ENCODE results near the gene CLCN2.

CLCN2 gene

DNA sequence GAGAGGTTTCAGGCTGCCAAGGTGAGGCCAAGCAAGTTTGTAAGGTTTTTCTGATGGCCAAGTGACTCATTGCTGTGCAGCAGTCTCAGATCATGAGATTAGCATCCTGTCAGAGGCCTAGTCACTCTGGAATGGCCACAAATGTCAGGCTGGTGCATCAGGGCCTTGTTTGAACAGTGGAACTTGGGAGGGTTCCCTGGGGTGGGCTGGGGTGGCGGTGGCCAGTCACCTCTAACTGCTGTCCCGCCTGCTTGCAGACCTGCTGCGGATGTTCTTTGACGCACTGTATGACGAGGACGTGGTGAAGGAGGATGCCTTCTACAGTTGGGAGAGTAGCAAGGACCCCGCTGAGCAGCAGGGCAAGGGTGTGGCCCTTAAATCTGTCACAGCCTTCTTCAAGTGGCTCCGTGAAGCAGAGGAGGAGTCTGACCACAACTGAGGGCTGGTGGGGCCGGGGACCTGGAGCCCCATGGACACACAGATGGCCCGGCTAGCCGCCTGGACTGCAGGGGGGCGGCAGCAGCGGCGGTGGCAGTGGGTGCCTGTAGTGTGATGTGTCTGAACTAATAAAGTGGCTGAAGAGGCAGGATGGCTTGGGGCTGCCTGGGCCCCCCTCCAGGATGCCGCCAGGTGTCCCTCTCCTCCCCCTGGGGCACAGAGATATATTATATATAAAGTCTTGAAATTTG is 26.8 kb downstream of the CLCN2 start:
- in situ Hi-C loops (cut with MboI; ENCODE audit: low sequenced_read_pairs), result no loop called here

DNA sequence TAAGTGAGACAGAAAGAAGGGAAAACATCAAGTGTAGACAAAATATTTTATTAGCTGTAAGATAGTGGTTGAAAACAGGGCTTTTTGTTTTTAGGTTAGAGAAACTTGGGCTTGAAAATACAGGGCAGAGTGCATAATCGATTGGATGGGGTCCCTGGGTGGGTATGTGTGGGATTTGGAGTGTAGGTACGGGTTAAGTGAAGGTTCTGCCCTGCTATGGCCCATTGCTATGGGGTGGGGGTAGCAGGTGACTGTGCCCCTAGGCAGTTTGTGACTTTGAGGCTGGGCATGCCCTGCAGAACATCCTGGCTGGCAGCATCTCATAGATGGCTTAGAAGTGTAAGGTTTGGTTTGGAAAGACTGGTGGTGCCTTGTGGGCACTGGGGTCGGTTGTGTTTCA is 27.7 kb downstream of the CLCN2 start:
- in situ Hi-C loops (cut with MboI; ENCODE audit: low sequenced_read_pairs), result no loop called here

DNA sequence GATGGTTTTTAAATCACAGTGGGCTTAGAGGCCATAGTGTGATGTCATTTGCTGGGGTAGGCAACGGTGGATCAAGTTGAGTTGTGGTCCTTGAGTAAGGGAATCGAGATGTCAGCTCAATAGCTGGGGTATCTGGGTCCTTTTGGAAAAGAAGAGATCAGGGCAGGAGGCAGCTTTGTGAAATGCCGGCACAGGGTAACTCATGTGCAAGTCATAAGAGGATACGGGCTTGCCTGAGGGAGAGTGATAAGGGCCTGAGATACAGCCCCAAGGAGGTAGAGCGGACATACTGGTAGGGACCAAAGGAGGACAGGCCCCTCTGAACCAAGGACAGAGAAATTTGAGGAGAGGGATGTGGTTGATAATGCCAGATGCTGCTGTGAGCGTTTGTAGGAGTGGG is 28.2 kb downstream of the CLCN2 start:
- in situ Hi-C loops (cut with MboI; ENCODE audit: low sequenced_read_pairs), result no loop called here

DNA sequence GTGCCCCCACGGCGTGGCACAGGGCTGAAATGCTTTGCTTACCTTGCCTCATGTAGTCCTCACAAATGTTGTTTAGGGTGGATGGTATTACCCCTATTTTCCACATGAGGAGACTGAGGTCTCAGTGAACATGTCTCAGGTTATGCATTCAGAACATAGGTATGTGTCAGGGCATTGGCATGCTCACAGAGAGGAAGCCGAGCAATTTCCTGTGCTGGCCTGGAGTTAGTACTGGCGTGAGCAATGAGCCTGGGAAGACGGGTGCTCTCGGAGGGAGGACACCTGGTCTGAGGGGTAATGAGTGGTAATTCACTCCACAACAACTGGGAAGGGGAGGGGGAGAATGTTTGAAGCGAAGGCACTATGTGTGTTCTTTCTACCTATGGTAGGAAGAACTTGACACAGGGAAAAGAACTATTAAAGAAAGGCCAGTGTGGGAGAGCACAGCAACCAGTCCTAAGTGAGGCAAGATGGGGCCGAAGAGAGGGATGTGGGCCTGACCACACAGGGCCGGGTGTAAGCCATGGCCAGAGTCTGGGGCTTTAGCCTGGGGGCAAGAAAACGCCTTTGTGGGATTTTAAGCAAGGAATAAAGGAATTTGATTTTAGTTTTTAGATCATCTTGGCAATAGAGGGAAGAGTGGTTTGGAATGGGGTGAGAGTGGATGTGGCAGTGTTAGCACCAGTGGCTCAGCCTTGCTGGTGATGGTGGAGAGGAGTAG is 28.9 kb downstream of the CLCN2 start:
- in situ Hi-C loops (cut with MboI; ENCODE audit: low sequenced_read_pairs), result no loop called here

DNA sequence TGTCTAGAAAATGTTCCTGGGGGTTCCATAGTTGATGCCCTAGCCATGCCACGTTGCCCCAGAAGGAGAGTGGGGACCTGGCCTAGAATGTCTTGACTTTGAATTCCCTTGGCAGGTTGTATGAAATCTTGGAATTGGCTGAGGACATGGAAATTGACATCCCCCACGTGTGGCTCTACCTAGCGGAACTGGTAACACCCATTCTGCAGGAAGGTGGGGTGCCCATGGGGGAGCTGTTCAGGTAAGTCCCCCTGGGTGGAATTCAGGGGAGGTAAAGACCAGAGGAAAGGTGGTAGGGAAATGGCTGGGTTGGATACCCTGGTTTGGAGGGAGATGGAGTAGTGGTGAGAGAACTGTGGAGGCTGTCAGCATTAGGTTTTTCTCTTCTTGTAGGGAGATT is 32.9 kb downstream of the CLCN2 start:
- in situ Hi-C loops (cut with MboI; ENCODE audit: low sequenced_read_pairs), result no loop called here

DNA sequence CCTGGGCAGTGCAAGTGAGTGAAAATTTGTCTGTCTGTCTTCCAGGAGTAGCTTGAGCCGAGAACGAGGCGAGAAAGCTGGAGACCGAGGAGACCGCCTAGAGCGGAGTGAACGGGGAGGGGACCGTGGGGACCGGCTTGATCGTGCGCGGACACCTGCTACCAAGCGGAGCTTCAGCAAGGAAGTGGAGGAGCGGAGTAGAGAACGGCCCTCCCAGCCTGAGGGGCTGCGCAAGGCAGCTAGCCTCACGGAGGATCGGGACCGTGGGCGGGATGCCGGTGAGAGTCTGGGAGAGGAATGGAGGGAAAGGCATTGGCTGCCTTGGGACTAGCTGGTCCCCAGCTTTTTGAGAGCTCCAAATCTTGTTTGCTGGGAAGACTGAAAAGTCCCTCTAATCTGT is 34.2 kb downstream of the CLCN2 start:
- in situ Hi-C loops (cut with MboI; ENCODE audit: low sequenced_read_pairs), result no loop called here

DNA sequence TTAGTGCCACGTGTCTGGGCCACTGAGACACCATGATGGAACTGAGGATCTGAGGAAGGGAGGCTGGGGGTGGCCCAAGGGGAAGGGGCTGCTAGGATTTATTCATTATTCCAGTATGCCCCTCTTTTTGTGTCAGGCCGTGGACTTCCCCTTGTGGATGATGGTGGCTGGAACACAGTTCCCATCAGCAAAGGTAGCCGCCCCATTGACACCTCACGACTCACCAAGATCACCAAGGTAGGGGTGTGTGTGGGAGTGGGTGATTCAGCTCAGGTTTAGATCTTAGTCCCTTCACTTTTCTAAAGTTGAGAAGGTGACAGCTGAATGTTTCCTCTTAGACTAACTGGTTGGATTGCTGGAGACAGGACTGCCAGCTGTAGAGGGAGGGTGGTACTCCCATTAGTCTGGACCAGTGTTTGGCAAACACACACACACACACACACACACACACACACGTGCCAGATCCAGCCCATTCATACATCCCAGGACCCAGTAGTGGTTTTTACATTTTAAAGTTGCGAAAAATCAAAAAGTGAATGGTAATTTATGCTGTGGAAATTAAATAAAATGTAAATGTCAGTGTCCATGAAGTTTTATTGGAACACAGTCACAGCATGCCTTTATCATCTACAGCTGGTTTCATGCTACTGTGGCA is 35.6 kb downstream of the CLCN2 start:
- in situ Hi-C loops (cut with MboI; ENCODE audit: low sequenced_read_pairs), result no loop called here

DNA sequence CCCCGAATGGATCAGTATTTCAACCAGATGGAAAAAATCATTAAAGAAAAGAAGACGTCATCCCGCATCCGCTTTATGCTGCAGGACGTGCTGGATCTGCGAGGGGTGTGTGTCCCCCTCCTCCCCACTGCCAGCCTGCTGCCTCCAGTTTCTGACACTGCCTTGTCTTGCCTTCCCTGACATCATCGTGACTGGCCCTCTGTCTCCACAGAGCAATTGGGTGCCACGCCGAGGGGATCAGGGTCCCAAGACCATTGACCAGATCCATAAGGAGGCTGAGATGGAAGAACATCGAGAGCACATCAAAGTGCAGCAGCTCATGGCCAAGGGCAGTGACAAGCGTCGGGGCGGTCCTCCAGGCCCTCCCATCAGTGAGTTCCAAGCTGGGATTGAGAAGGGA is 36.1 kb downstream of the CLCN2 start:
- in situ Hi-C loops (cut with MboI; ENCODE audit: low sequenced_read_pairs), result no loop called here

DNA sequence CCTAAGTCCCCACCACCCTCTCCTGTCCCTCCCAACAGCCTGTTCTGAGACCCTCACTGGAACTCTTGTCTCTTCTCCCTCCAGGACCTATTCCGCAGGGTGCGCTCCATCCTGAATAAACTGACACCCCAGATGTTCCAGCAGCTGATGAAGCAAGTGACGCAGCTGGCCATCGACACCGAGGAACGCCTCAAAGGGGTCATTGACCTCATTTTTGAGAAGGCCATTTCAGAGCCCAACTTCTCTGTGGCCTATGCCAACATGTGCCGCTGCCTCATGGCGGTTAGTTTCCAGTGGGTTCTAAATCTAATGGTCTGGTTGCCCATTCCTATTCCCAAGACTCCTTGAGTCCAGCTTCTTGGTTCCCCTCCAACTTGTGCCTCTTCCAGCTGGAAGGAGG is 37.7 kb downstream of the CLCN2 start:
- in situ Hi-C loops (cut with MboI; ENCODE audit: low sequenced_read_pairs), result no loop called here

DNA sequence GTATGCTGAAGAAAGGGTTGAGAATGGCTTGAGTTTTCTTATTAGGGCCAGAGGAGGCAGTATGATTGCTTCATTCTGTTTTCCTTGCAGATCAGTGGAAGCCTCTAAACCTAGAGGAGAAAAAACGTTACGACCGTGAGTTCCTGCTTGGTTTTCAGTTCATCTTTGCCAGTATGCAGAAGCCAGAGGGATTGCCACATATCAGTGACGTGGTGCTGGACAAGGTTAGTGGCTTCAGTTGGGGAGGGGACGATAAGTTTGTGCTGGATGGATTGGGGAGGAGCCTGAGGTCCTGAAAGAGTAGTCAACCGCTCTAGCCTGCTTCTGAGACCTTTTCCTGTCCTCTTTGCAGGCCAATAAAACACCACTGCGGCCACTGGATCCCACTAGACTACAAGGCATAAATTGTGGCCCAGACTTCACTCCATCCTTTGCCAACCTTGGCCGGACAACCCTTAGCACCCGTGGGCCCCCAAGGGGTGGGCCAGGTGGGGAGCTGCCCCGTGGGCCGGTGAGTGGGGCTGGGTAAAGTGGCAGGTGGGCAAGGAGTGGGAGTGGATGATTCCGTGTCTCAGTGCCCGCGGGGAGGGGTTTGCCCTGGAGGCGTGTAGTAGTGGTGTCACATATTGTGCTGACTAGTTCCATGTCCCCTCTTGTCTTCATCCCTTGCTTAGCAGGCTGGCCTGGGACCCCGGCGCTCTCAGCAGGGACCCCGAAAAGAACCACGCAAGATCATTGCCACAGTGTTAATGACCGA is 38.5 kb downstream of the CLCN2 start:
- in situ Hi-C loops (cut with MboI; ENCODE audit: low sequenced_read_pairs), result no loop called here

DNA sequence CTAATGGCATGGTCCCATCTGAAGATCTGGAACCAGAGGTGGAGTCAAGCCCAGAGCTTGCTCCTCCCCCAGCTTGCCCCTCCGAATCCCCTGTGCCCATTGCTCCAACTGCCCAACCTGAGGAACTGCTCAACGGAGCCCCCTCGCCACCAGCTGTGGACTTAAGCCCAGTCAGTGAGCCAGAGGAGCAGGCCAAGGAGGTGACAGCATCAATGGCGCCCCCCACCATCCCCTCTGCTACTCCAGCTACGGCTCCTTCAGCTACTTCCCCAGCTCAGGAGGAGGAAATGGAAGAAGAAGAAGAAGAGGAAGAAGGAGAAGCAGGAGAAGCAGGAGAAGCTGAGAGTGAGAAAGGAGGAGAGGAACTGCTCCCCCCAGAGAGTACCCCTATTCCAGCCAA is 39.7 kb downstream of the CLCN2 start:
- in situ Hi-C loops (cut with MboI; ENCODE audit: low sequenced_read_pairs), result no loop called here

DNA sequence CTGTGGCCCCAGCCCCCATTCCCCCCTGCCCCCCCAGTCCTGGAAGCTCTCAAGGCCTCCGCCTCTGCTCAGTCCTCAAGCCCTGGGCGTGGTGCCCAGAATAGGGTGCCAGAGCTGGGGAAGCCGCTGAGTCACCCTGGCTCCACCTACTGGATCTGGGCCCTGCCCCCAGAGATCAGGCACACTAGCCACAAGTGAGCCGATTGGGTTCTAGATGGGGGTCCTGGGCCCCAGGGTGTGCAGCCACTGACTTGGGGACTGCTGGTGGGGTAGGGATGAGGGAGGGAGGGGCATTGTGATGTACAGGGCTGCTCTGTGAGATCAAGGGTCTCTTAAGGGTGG is 41.3 kb downstream of the CLCN2 start:
- in situ Hi-C loops (cut with MboI; ENCODE audit: low sequenced_read_pairs), result no loop called here

DNA sequence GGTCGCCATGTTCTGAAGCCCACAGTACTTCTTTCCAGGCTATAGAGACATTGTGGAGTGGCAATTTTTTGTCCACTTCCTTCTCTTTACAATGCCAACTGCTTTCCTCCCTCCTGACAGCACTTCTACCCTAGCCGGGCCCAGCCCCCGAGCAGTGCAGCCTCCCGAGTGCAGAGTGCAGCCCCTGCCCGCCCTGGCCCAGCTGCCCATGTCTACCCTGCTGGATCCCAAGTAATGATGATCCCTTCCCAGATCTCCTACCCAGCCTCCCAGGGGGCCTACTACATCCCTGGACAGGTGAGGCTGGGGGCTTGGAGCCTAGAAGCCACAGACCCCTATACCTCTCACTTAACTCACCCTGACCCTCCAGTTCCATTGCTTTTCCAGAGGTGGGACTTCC is 44.2 kb downstream of the CLCN2 start:
- in situ Hi-C loops (cut with MboI; ENCODE audit: low sequenced_read_pairs), result no loop called here

DNA sequence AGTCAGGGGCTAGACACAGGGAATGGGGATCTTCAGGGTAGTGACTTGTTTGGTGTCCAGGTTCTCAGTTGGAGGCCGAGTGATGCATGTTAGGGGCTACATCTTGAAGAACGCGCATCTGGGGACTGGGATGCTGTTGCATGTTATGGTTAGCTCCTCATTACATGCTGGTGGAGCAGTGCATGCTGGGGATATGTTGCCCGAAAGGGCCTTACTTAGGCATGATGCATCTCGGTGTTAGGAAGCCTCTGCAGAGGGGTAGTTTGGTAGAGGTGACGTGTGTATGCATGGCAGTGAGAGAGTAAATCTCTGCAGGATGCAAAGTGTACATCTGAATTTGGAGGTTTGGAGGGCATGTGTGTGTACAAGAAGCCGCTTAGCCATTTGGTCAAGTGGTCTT is 44.6 kb downstream of the CLCN2 start:
- in situ Hi-C loops (cut with MboI; ENCODE audit: low sequenced_read_pairs), result no loop called here

DNA sequence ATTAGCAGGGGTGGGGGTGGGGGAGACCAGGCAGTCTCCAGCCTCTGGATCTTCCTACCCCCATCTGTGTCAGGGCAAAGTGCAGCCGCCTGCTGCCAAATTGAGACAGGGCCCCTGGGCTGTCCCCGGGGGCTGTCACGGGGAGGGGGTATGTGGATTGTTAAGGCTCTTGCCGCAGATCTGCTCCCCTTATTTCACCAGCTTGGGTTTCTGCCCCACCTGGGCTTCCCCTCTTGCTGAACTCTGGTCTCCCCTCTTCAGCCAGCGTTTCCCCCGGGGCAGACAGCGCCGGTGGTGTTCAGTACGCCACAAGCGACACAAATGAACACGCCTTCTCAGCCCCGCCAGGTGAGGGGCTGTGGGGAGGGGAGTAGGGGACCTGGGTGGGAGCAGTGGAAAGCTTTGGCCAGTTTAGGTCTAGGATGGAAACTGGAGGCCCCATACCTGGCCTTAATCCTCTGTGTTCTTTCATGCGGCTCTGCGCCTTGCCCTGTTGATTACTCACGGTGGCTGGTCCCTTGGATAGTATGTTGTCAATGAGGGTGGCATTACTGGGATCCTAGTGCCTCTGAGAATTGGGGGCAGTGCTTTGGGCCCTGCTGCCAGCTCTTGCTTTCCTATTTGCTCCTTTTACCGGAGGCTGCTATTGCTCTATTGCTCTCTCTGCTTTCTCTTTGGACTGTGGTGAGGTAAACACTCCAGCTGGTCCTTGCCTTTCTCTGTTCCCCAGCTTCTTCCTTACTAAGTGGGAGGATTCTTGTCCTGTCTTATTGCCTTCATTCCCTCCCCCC is 45.3 kb downstream of the CLCN2 start:
- in situ Hi-C loops (cut with MboI; ENCODE audit: low sequenced_read_pairs), result no loop called here

DNA sequence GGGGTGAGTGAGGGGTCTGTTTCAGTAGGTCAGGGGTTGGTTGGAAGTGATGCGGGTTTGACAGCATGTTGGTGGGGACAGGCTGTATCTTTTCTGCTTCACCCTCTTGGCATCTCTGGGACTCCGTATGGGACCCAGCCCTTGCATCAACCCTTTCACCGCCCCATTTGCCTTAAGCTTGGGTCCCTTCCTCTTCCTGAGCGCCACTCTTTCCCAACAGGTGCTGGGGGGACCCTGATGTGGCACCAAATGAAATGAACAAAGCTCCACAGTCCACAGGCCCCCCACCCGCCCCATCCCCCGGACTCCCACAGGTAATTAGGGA is 45.9 kb downstream of the CLCN2 start:
- in situ Hi-C loops (cut with MboI; ENCODE audit: low sequenced_read_pairs), result no loop called here

DNA sequence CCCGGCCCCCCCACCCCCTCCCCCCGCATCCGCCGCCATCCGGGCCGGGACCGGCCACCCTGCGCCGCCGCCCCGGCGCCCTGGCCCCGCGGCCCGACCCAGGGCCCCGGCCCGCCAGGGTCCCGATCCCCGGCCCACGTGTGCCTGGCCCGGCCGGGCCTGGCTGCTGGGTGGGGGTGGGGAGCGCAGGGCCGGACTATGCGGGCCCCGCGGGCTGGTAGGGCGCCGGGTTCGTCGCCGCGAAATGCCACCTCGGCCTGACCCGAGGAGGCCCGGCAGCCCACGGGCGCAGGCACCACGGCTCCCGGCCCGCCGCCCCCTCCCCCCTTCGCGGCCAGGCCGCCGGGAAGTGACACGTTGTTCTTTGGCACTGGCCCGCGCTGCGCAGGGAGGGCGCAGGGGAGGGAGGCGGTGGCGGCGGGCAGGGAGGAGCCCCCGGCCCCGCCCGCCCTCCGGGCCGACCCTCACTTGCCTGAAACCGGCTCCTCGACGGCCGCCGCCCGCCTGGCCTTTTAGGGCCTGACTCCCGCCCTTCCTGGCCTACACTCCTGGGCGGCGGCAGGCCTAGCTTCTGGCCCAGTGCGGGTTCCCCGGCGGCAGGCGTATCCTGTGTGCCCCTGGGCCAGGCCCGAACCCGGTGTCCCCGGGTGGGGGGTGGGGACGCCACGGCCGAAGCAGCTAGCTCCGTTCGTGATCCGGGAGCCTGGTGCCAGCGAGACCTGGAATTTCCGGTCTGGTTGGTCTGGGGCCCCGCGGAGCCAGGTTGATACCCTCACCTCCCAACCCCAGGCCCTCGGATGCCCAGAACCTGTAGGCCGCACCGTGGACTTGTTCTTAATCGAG is 46.5 kb downstream of the CLCN2 start:
- in situ Hi-C loops (cut with MboI; ENCODE audit: low sequenced_read_pairs), result no loop called here

DNA sequence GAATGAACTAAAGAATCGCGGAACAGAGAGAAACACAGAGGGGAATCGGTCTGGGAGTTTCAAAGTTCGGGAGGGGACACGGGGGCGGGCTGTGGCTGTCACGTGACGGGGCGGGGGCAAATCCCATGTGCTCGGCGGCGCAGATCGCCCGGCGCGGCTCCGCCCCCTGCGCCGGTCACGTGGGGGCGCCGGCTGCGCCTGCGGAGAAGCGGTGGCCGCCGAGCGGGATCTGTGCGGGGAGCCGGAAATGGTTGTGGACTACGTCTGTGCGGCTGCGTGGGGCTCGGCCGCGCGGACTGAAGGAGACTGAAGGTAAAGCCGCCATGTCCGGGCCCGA is 47.1 kb downstream of the CLCN2 start, which contains the start of gene EIF4G1:
Gene EIF4G1 (plus strand): TSS at position 244 of the 337 bp plus-strand sequence. CDS start 1,191 bp downstream, outside the sequence.
- in situ Hi-C loops (cut with MboI; ENCODE audit: low sequenced_read_pairs), result no loop called here

DNA sequence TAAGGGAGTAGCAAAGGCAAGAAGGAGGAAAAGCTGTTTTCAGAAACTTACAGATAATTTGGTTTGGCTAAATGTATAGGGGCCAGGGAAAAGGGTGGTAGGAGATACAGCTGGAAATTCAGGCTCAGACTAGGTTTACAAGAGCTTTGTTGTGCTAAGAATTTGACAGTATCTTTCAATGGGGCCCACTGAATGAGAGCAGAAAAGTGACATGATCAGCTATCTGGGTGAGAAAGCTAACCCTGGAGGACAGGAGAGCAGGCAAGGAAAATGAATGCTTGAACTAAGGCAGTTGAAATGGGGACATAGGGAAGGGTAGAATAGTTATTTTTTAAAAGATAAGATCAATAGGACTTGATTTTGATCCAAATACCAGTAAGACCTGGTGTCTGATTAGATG is 49.8 kb downstream of the CLCN2 start:
- in situ Hi-C loops (cut with MboI; ENCODE audit: low sequenced_read_pairs), result no loop called here

DNA sequence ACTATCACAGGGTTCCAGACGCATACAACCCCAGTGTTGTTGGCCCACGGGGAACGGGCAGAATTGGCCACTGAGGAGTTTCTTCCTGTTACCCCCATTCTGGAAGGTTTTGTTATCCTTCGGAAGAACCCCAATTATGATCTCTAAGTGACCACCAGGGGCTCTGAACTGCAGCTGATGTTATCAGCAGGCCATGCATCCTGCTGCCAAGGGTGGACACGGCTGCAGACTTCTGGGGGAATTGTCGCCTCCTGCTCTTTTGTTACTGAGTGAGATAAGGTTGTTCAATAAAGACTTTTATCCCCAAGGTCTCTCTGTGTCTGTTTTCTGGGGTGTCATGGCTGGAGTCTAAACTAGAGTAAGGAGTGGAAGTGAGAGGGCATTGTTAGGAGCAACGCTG is 52.7 kb downstream of the CLCN2 start:
- in situ Hi-C loops (cut with MboI; ENCODE audit: low sequenced_read_pairs), result no loop called here
